ENCODE results near the gene EHF. TPM values are rescaled to one million over a fixed set of nuclear protein-coding genes. Genes with fewer than 3 reads are reported as not detected.

The EHF gene
- total RNA-seq, 1 donor from 2014 or later: 0.25 TPM

DNA sequence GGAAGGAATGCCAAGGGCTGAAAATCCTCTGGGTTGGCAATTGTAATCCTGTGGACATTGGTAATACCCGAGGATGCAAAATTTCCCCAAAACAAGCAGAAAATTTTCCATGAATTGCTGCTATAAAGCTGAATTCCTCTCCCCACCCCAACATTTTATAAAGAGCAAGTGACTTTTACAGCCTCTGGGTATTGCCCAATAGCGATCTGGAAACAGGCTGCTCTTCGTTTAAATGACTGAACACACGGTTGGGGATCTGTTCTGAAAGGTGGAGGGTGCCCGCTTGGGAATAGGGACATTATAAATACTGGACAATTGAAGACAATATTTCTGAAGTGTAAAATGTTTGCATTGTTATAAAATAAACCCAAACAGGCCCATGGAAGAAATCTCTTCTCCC, 20.6 kb downstream of the EHF start:
- H3K4me1 Mint-ChIP-seq (ENCODE audit: low read depth, unreplicated experiment): peaks cover 30% of the 10 kb centered on the region
- no peak overlapping the region for H3K27ac Mint-ChIP-seq (ENCODE audit: unreplicated experiment)
- no peaks in the 10 kb centered on the region for H4K20me1 ChIP-seq (ENCODE audit: insufficient read depth, low read length)

DNA sequence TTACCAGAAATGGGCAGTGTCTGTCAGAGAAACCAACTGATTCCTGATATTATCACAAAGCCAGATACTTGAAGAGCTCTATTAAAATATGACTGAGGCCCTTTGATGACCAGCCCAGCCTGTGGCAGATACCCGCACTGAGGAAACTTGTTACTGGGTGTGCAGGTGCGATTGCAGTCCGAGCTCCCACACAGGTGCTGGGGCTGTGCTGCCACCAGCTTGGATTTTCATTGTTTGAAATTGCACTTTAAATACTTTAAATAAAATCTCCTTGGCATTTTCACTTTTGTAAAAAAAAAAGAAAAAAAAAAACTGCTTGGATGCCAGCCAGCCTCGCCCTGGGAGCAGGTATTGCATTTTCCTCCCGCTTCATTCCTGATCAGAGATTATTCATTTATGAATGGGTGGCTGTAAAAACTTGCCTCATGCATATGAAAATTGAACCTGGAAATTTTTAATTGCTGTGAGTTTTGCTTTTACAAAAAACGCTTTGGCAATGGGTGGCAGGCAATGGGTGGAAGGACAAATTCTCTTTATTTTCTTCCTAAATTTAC, 21.2 kb downstream of the EHF start:
- no peaks in the 10 kb centered on the region for H4K20me1 ChIP-seq (ENCODE audit: insufficient read depth, low read length)
- H3K9me3 ChIP-seq (ENCODE audit: insufficient read depth, low read depth, low read length): no peaks in the 10 kb centered on the region
- H3K79me2 ChIP-seq (ENCODE audit: insufficient read depth, low read length): no peaks in the 10 kb centered on the region
- no peak overlapping the region for H3K9ac ChIP-seq (ENCODE audit: low read length)
- H3K36me3 ChIP-seq (ENCODE audit: insufficient read depth, low read length): no peaks in the 10 kb centered on the region
- H3K9me3 Mint-ChIP-seq (ENCODE audit: unreplicated experiment): no peaks in the 10 kb centered on the region
- H3K27me3 Mint-ChIP-seq (ENCODE audit: low read depth, unreplicated experiment): no peaks in the 10 kb centered on the region
- no peak overlapping the region for H3K4me2 ChIP-seq (ENCODE audit: low read length)
- peaks cover 33% of the 10 kb centered on the region for H3K4me1 Mint-ChIP-seq (ENCODE audit: low read depth, unreplicated experiment)
- peaks cover 2% of the 10 kb centered on the region for H3K36me3 Mint-ChIP-seq (ENCODE audit: low read depth, unreplicated experiment)
- H3K4me1 ChIP-seq (ENCODE audit: insufficient read depth, low read length): peaks cover 18% of the 10 kb centered on the region
- H3K4me3 ChIP-seq (ENCODE audit: insufficient read depth, low read depth, low read length): no peak overlapping the region
- H3K27me3 ChIP-seq (ENCODE audit: insufficient read depth, low read length): no peaks in the 10 kb centered on the region
- TF ChIP-seq, protein P1, sequence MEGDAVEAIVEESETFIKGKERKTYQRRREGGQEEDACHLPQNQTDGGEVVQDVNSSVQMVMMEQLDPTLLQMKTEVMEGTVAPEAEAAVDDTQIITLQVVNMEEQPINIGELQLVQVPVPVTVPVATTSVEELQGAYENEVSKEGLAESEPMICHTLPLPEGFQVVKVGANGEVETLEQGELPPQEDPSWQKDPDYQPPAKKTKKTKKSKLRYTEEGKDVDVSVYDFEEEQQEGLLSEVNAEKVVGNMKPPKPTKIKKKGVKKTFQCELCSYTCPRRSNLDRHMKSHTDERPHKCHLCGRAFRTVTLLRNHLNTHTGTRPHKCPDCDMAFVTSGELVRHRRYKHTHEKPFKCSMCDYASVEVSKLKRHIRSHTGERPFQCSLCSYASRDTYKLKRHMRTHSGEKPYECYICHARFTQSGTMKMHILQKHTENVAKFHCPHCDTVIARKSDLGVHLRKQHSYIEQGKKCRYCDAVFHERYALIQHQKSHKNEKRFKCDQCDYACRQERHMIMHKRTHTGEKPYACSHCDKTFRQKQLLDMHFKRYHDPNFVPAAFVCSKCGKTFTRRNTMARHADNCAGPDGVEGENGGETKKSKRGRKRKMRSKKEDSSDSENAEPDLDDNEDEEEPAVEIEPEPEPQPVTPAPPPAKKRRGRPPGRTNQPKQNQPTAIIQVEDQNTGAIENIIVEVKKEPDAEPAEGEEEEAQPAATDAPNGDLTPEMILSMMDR (IDR thresholded peaks at IDR 0.05; ENCODE audit: insufficient read depth, low read depth, low read length): no peak
- no peak for TF ChIP-seq EZH2 (IDR thresholded peaks at IDR 0.05; ENCODE audit: insufficient read depth, low read length)
- H3K4me3 Mint-ChIP-seq (ENCODE audit: unreplicated experiment): no peak overlapping the region
- no peak overlapping the region for H3K27ac ChIP-seq (ENCODE audit: low read depth, low read length)
- no peak overlapping the region for H3K27ac Mint-ChIP-seq (ENCODE audit: unreplicated experiment)
- no peak for FAIRE-seq
- no peak overlapping the region for H2AFZ ChIP-seq (ENCODE audit: low read depth, low read length)
- no peak for DNase-seq (ENCODE audit: low read depth)

More for the DNA sequence above, 20.6 kb downstream of the EHF start:
- Mint-ChIP-seq H3K36me3 (ENCODE audit: low read depth, unreplicated experiment) (peaks cover under 1% of the 10 kb centered on the region), H3K9me3 (ENCODE audit: unreplicated experiment) (no peaks in the 10 kb centered on the region), H3K4me3 (ENCODE audit: unreplicated experiment) (no peak overlapping the region), H3K27me3 (ENCODE audit: low read depth, unreplicated experiment) (no peaks in the 10 kb centered on the region)
- no peaks in the 10 kb centered on the region for H3K27me3 ChIP-seq (ENCODE audit: insufficient read depth, low read length)
- peaks cover 18% of the 10 kb centered on the region for H3K4me1 ChIP-seq (ENCODE audit: insufficient read depth, low read length)
- H3K4me2 ChIP-seq (ENCODE audit: low read length): no peak overlapping the region
- H3K9me3 ChIP-seq (ENCODE audit: insufficient read depth, low read depth, low read length): no peaks in the 10 kb centered on the region
- FAIRE-seq (no peak), DNase-seq (ENCODE audit: low read depth) (no peak)
- no peaks in the 10 kb centered on the region for H3K36me3 ChIP-seq (ENCODE audit: insufficient read depth, low read length)
- H3K27ac ChIP-seq (ENCODE audit: low read depth, low read length): no peak overlapping the region
- TF ChIP-seq, protein P1 (IDR thresholded peaks at IDR 0.05; ENCODE audit: insufficient read depth, low read depth, low read length): no peak
- no peak for TF ChIP-seq EZH2 (IDR thresholded peaks at IDR 0.05; ENCODE audit: insufficient read depth, low read length)
- no peak overlapping the region for H3K4me3 ChIP-seq (ENCODE audit: insufficient read depth, low read depth, low read length)
- no peak overlapping the region for H2AFZ ChIP-seq (ENCODE audit: low read depth, low read length)
- no peaks in the 10 kb centered on the region for H3K79me2 ChIP-seq (ENCODE audit: insufficient read depth, low read length)
- no peak overlapping the region for H3K9ac ChIP-seq (ENCODE audit: low read length)

DNA sequence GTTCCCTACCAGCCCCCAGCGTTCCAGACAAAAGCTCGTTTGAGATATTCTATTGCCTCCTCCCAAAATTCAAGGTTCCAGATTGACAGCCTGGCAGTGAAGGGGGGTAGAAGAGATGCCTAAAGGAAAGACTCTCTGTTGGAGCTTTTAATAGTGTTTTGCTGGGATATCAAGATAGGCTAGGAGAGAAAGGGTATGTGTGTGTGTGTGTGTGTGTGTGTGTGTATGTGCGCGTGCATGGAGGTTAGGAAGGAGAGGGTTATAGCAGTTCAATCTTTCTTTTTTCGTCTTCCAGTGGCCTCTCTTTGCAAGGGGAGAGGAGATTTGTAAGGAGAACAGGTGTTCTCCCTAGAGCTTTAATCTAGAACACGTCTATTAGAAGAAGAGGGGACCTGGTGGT, 22.0 kb downstream of the EHF start:
- peaks cover 2% of the 10 kb centered on the region for H3K36me3 Mint-ChIP-seq (ENCODE audit: low read depth, unreplicated experiment)
- H3K27me3 Mint-ChIP-seq (ENCODE audit: low read depth, unreplicated experiment): no peaks in the 10 kb centered on the region
- TF ChIP-seq, protein P1 (IDR thresholded peaks at IDR 0.05; ENCODE audit: insufficient read depth, low read depth, low read length): no peak
- TF ChIP-seq EZH2 (IDR thresholded peaks at IDR 0.05; ENCODE audit: insufficient read depth, low read length): no peak
- Histone ChIP-seq H2AFZ (ENCODE audit: low read depth, low read length) (no peak overlapping the region), H3K4me3 (ENCODE audit: insufficient read depth, low read depth, low read length) (no peak overlapping the region), H3K27me3 (ENCODE audit: insufficient read depth, low read length) (no peaks in the 10 kb centered on the region), H3K36me3 (ENCODE audit: insufficient read depth, low read length) (no peaks in the 10 kb centered on the region), H3K9ac (ENCODE audit: low read length) (no peak overlapping the region), H4K20me1 (ENCODE audit: insufficient read depth, low read length) (no peaks in the 10 kb centered on the region), H3K9me3 (ENCODE audit: insufficient read depth, low read depth, low read length) (no peaks in the 10 kb centered on the region), H3K27ac (ENCODE audit: low read depth, low read length) (no peak overlapping the region), H3K79me2 (ENCODE audit: insufficient read depth, low read length) (no peaks in the 10 kb centered on the region), H3K4me1 (ENCODE audit: insufficient read depth, low read length) (peaks cover 18% of the 10 kb centered on the region), H3K4me2 (ENCODE audit: low read length) (no peak overlapping the region)
- peak overlapping the region; percentile 71 for H3K27ac Mint-ChIP-seq (ENCODE audit: unreplicated experiment)
- FAIRE-seq (no peak), DNase-seq (ENCODE audit: low read depth) (no peak)
- H3K4me1 Mint-ChIP-seq (ENCODE audit: low read depth, unreplicated experiment): peaks cover 37% of the 10 kb centered on the region
- H3K9me3 Mint-ChIP-seq (ENCODE audit: unreplicated experiment): no peaks in the 10 kb centered on the region
- no peak overlapping the region for H3K4me3 Mint-ChIP-seq (ENCODE audit: unreplicated experiment)
